HCT116 (cell line): Measurements from ENCODE around the gene CCHCR1. TPM values are rescaled to one million over a fixed set of nuclear protein-coding genes. Genes with fewer than 3 reads are reported as not detected.

Experiments
- ATAC-seq: fragments of 200-7000 bp; cut with Tn5 transposase; 2 replicates; pipeline ENCODE4 v1.9.1; 2020; ENCODE audit warnings: mild to moderate bottlenecking, moderate library complexity
- BruUV-seq: library from RNA; stranded (reverse); fragments of 400-500 nt; replicated peaks from 2 replicates; lab custom pipeline; 2021; lab: Mats Ljungman, UMichigan
- CTCF ChIA-PET: fragments of 300-600 bp; sonication (Branson Sonifier 250); formaldehyde crosslinking; loops from one replicate; lab custom pipeline; 2021; ENCODE audit warnings: antibody characterized with exemption; lab: Charles Lee
- POLR2A ChIA-PET: fragments of 300-600, 350-600 bp; sonication (Branson Sonifier 250); formaldehyde crosslinking; loops from one replicate; lab custom pipeline; 2021; ENCODE audit warnings: antibody characterized with exemption; lab: Charles Lee
- RAD21 ChIA-PET, 2 experiments: fragments of 300-600 bp; sonication (Branson Sonifier 250); formaldehyde crosslinking; loops; one replicate each; lab custom pipeline; 2023; ENCODE audit warnings: low total read pairs in 2 of 2; ENCODE audit not compliant: uncharacterized antibody in 2 of 2, unreplicated experiment in 2 of 2, low non-redundant PET in 1 of 2; lab: Charles Lee
- DNase-seq: peaks from one replicate; pipeline ENCODE4 v3.0.0-alpha.2; 2010; ENCODE audit warnings: low read depth, low spot score
- H2AFZ ChIP-seq: fragments of 200-600 bp; shearing (Covaris generic), sonication (generic); 2 replicates; pipeline ENCODE4 v1.6.1; 2017; ENCODE audit warnings: low read depth, mixed run types, mixed read lengths, antibody characterized with exemption, low read length; ENCODE audit not compliant: poor library complexity, severe bottlenecking
- H3K27ac ChIP-seq: 2 replicates; pipeline ENCODE4 v1.5.1; 2012; ENCODE audit warnings: low read depth, low read length
- H3K27me3 ChIP-seq: fragments of 200-600 bp; sonication (generic); 2 replicates; pipeline ENCODE4 v1.6.1; 2016; ENCODE audit warnings: mixed run types, low read length, mixed read lengths; ENCODE audit not compliant: insufficient read depth
- H3K36me3 ChIP-seq, 2 experiments: fragments of 200-500 bp in 1 of 2; fragments of 200-600 bp in 1 of 2; sonication (Bioruptor generic) in 1 of 2; sonication (generic) in 1 of 2; 2 replicates each; pipeline versions ENCODE4 v1.5.1 to v1.6.1; 2014 to 2016; ENCODE audit warnings: low read length in 2 of 2, inconsistent platforms in 1 of 2, mixed read lengths in 1 of 2, mixed run types in 1 of 2; ENCODE audit not compliant: insufficient read depth in 2 of 2, control insufficient read depth in 1 of 2
- H3K4me1 ChIP-seq, 2 experiments: fragments of 200-600 bp in 1 of 2; sonication (generic) in 1 of 2; 2 replicates each; pipeline versions ENCODE4 v1.5.1 to v1.6.1; 2012 to 2017; ENCODE audit warnings: low read length in 2 of 2, inconsistent platforms in 1 of 2, mild to moderate bottlenecking in 1 of 2, mixed read lengths in 1 of 2, mixed run types in 1 of 2, moderate library complexity in 1 of 2; ENCODE audit not compliant: insufficient read depth in 2 of 2, control insufficient read depth in 1 of 2
- H3K4me2 ChIP-seq: fragments of 200-600 bp; sonication (generic); 2 replicates; pipeline ENCODE4 v1.6.1; 2017; ENCODE audit warnings: mixed run types, low read length, mixed read lengths
- H3K4me3 ChIP-seq, 2 experiments: fragments of 200-600 bp in 1 of 2; sonication (generic) in 1 of 2; replicated peaks in 1 of 2; 2 replicates each; pipeline ENCODE4 v1.5.1; 2011 to 2016; ENCODE audit warnings: low read length in 2 of 2, control low read depth in 1 of 2, low read depth in 1 of 2, mild to moderate bottlenecking in 1 of 2, mixed read lengths in 1 of 2, mixed run types in 1 of 2
- H3K79me2 ChIP-seq: fragments of 200-600 bp; sonication (generic); 2 replicates; pipeline ENCODE4 v1.6.1; 2017; ENCODE audit warnings: mild to moderate bottlenecking, mixed run types, low read length, moderate library complexity, mixed read lengths; ENCODE audit not compliant: insufficient read depth
- H3K9ac ChIP-seq: fragments of 200-600 bp; sonication (generic); 2 replicates; pipeline ENCODE4 v1.6.1; 2016; ENCODE audit warnings: low read length, mixed read lengths
- H3K9me2 ChIP-seq: fragments of 200-600 bp; sonication (generic), shearing (Covaris generic); 2 replicates; pipeline ENCODE4 v1.6.1; 2017; ENCODE audit warnings: mixed run types, mild to moderate bottlenecking, moderate library complexity; ENCODE audit not compliant: insufficient read depth
- H3K9me3 ChIP-seq, 2 experiments: fragments of 200-500 bp in 1 of 2; fragments of 200-600 bp in 1 of 2; sonication (Bioruptor generic) in 1 of 2; sonication (generic) in 1 of 2; 2 replicates each; pipeline ENCODE4 v1.6.1; 2014 to 2017; ENCODE audit warnings: low read length in 2 of 2, mixed read lengths in 2 of 2, inconsistent platforms in 1 of 2, low read depth in 1 of 2, mild to moderate bottlenecking in 1 of 2, mixed run types in 1 of 2, moderate library complexity in 1 of 2; ENCODE audit not compliant: control insufficient read depth in 1 of 2, insufficient read depth in 1 of 2
- H4K20me1 ChIP-seq: fragments of 200-600 bp; sonication (generic), shearing (Covaris generic); 2 replicates; pipeline ENCODE4 v1.6.1; 2017; ENCODE audit warnings: mixed run types, mild to moderate bottlenecking, moderate library complexity; ENCODE audit not compliant: insufficient read depth
- ATF3 ChIP-seq: IDR thresholded peaks from 2 replicates; pipeline ENCODE4 v1.6.1; 2012
- CBX3 ChIP-seq: IDR thresholded peaks from 2 replicates; pipeline ENCODE4 v1.6.1; 2012; ENCODE audit warnings: low read depth
- CEBPB ChIP-seq: IDR thresholded peaks from 2 replicates; pipeline ENCODE4 v1.6.1; 2012; ENCODE audit warnings: low read depth
- EGR1 ChIP-seq: IDR thresholded peaks from 2 replicates; pipeline ENCODE4 v1.6.1; 2012; ENCODE audit warnings: low read depth
- EZH2 ChIP-seq: fragments of 200-600 bp; sonication (generic); IDR thresholded peaks from 2 replicates; pipeline ENCODE4 v1.6.1; 2017; ENCODE audit warnings: antibody characterized with exemption, mixed run types
- EZH2phosphoT487 ChIP-seq: fragments of 200-600 bp; IDR thresholded peaks from 2 replicates; pipeline ENCODE4 v1.6.1; 2018; ENCODE audit warnings: antibody characterized with exemption, borderline replicate concordance
- FOSL1 ChIP-seq: IDR thresholded peaks from 2 replicates; pipeline ENCODE4 v1.6.1; 2012; ENCODE audit warnings: low read depth
- POLR2AphosphoS5 ChIP-seq: IDR thresholded peaks from 2 replicates; pipeline ENCODE4 v1.6.1; 2011; ENCODE audit warnings: mild to moderate bottlenecking, low read depth, low read length, moderate library complexity
- SIN3A ChIP-seq: IDR thresholded peaks from 2 replicates; pipeline ENCODE4 v1.6.1; 2012; ENCODE audit warnings: low read depth
- SRF ChIP-seq: IDR thresholded peaks from 2 replicates; pipeline ENCODE4 v1.6.1; 2012; ENCODE audit warnings: low read depth
- ZBTB33 ChIP-seq: IDR thresholded peaks from 2 replicates; pipeline ENCODE4 v1.6.1; 2011; ENCODE audit warnings: mild to moderate bottlenecking, low read length, moderate library complexity; ENCODE audit not compliant: insufficient replicate concordance; ENCODE audit errors: extremely low read depth
- ZFX ChIP-seq: fragments of 450-650 bp; IDR thresholded peaks from 2 replicates; pipeline ENCODE4 v1.6.1; 2017
- ZNF274 ChIP-seq: fragments of 200-500 bp; sonication (Bioruptor generic); IDR thresholded peaks from 2 replicates; pipeline ENCODE4 v1.6.1; 2014; ENCODE audit warnings: mild to moderate bottlenecking, low read depth, low read length, inconsistent platforms
- intact Hi-C: fragments of 100-400 bp; cut with micrococcal nuclease; formaldehyde crosslinking; loops from 2 replicates; pipeline ENCODE4 v1.10.0; 2022
- total RNA-seq: library from RNA; stranded (reverse); gene quantifications from one replicate; pipeline ENCODE4 v1.2.1, GENCODE V29; 2021; ENCODE audit not compliant: unreplicated experiment
- TF ChIP-seq, protein P1 (sequence below), 3 experiments: fragments of 200-600 bp in 1 of 3; sonication (generic) in 1 of 3; IDR thresholded peaks in 2 of 3; conservative IDR thresholded peaks in 1 of 3; 2 replicates each; pipeline ENCODE4 v1.5.1; 2012 to 2017; ENCODE audit warnings: low read depth in 2 of 3, low read length in 2 of 3, antibody characterized with exemption in 1 of 3, borderline replicate concordance in 1 of 3, control low read depth in 1 of 3, mild to moderate bottlenecking in 1 of 3, mixed read lengths in 1 of 3, mixed run types in 1 of 3, moderate library complexity in 1 of 3; ENCODE audit not compliant: insufficient read depth in 1 of 3
- TF ChIP-seq, protein P2 (sequence below): IDR thresholded peaks from 2 replicates; pipeline ENCODE4 v1.6.1; 2012

The CCHCR1 gene
- total RNA-seq, 1 experiment from 2014 or later: 40.7 TPM

GRCh38 chr6:31194061-31194834, 36.6 kb upstream of the CCHCR1 start:
- peaks cover 3 to 13% of the 10 kb centered on the region in 2 experiments for H3K4me1 ChIP-seq
- H3K9ac ChIP-seq: no peak overlapping the region
- H3K9me2 ChIP-seq: no peaks in the 10 kb centered on the region
- ChIA-PET CTCF (interaction anchor here (4.9 kb wide), 1 partner anchor 173 kb away, joined by 61 read pairs; no protein-coding TSS in a partner anchor), RAD21 (no interaction called here), POLR2A (no interaction called here)
- no peak overlapping the region for H3K4me2 ChIP-seq
- no peak for ATAC-seq
- H3K27ac ChIP-seq: no peak overlapping the region
- intact Hi-C loops: loop anchor here (5.0 kb wide), 3 partner anchors 107 to 712 kb away; no protein-coding TSS in a partner anchor
- no peak for DNase-seq
- H3K9me3 ChIP-seq: no peaks in the 10 kb centered on the region
- no peak overlapping the region for H2AFZ ChIP-seq
- BruUV-seq: no TSS peak
- no peaks in the 10 kb centered on the region for H3K36me3 ChIP-seq
- peaks cover 3% of the 10 kb centered on the region for H3K79me2 ChIP-seq
- no peak overlapping the region for H3K4me3 ChIP-seq
- no peaks in the 10 kb centered on the region for H3K27me3 ChIP-seq
- no peak for TF ChIP-seq ZBTB33
- TF ChIP-seq SIN3A: no peak
- TF ChIP-seq, protein P1, sequence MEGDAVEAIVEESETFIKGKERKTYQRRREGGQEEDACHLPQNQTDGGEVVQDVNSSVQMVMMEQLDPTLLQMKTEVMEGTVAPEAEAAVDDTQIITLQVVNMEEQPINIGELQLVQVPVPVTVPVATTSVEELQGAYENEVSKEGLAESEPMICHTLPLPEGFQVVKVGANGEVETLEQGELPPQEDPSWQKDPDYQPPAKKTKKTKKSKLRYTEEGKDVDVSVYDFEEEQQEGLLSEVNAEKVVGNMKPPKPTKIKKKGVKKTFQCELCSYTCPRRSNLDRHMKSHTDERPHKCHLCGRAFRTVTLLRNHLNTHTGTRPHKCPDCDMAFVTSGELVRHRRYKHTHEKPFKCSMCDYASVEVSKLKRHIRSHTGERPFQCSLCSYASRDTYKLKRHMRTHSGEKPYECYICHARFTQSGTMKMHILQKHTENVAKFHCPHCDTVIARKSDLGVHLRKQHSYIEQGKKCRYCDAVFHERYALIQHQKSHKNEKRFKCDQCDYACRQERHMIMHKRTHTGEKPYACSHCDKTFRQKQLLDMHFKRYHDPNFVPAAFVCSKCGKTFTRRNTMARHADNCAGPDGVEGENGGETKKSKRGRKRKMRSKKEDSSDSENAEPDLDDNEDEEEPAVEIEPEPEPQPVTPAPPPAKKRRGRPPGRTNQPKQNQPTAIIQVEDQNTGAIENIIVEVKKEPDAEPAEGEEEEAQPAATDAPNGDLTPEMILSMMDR (IDR thresholded peaks at IDR 0.05 in 2 of 3, conservative IDR thresholded peaks at IDR 0.05 in 1 of 3; ENCODE audit: borderline replicate concordance in 1 of 3, insufficient read depth in 1 of 3, low read depth in 2 of 3, low read length in 2 of 3): no peak
- no peak for TF ChIP-seq SRF
- no peak for TF ChIP-seq ZFX
- no peak for TF ChIP-seq ATF3
- TF ChIP-seq CBX3: no peak
- TF ChIP-seq FOSL1: no peak
- TF ChIP-seq, protein P2, sequence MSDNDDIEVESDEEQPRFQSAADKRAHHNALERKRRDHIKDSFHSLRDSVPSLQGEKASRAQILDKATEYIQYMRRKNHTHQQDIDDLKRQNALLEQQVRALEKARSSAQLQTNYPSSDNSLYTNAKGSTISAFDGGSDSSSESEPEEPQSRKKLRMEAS: no peak
- no peak for TF ChIP-seq EZH2
- no peak for TF ChIP-seq POLR2AphosphoS5
- TF ChIP-seq CEBPB: no peak
- no peak for TF ChIP-seq ZNF274
- no peak for TF ChIP-seq EGR1
- TF ChIP-seq EZH2phosphoT487: no peak
- H4K20me1 ChIP-seq: no peaks in the 10 kb centered on the region
